HCT116 (cell line): ENCODE data around the gene GYPC. TPM values are rescaled to one million over a fixed set of nuclear protein-coding genes. Genes with fewer than 3 reads are reported as not detected.

Experiments
- ATAC-seq: fragments of 200-7000 bp; cut with Tn5 transposase; 2 replicates; pipeline ENCODE4 v1.9.1; 2020; ENCODE audit warnings: mild to moderate bottlenecking, moderate library complexity
- BruUV-seq: library from RNA; stranded (reverse); fragments of 400-500 nt; replicated peaks from 2 replicates; lab custom pipeline; 2021; lab: Mats Ljungman, UMichigan
- CTCF ChIA-PET: fragments of 300-600 bp; sonication (Branson Sonifier 250); formaldehyde crosslinking; loops from one replicate; lab custom pipeline; 2021; ENCODE audit warnings: antibody characterized with exemption; lab: Charles Lee
- POLR2A ChIA-PET: fragments of 300-600, 350-600 bp; sonication (Branson Sonifier 250); formaldehyde crosslinking; loops from one replicate; lab custom pipeline; 2021; ENCODE audit warnings: antibody characterized with exemption; lab: Charles Lee
- RAD21 ChIA-PET, 2 experiments: fragments of 300-600 bp; sonication (Branson Sonifier 250); formaldehyde crosslinking; loops; one replicate each; lab custom pipeline; 2023; ENCODE audit warnings: low total read pairs in 2 of 2; ENCODE audit not compliant: uncharacterized antibody in 2 of 2, unreplicated experiment in 2 of 2, low non-redundant PET in 1 of 2; lab: Charles Lee
- DNase-seq: peaks from one replicate; pipeline ENCODE4 v3.0.0-alpha.2; 2010; ENCODE audit warnings: low read depth, low spot score
- H2AFZ ChIP-seq: fragments of 200-600 bp; shearing (Covaris generic), sonication (generic); 2 replicates; pipeline ENCODE4 v1.6.1; 2017; ENCODE audit warnings: low read depth, mixed run types, mixed read lengths, antibody characterized with exemption, low read length; ENCODE audit not compliant: poor library complexity, severe bottlenecking
- H3K27ac ChIP-seq: 2 replicates; pipeline ENCODE4 v1.5.1; 2012; ENCODE audit warnings: low read depth, low read length
- H3K27me3 ChIP-seq: fragments of 200-600 bp; sonication (generic); 2 replicates; pipeline ENCODE4 v1.6.1; 2016; ENCODE audit warnings: mixed run types, low read length, mixed read lengths; ENCODE audit not compliant: insufficient read depth
- H3K36me3 ChIP-seq, 2 experiments: fragments of 200-500 bp in 1 of 2; fragments of 200-600 bp in 1 of 2; sonication (Bioruptor generic) in 1 of 2; sonication (generic) in 1 of 2; 2 replicates each; pipeline versions ENCODE4 v1.5.1 to v1.6.1; 2014 to 2016; ENCODE audit warnings: low read length in 2 of 2, inconsistent platforms in 1 of 2, mixed read lengths in 1 of 2, mixed run types in 1 of 2; ENCODE audit not compliant: insufficient read depth in 2 of 2, control insufficient read depth in 1 of 2
- H3K4me1 ChIP-seq, 2 experiments: fragments of 200-600 bp in 1 of 2; sonication (generic) in 1 of 2; 2 replicates each; pipeline versions ENCODE4 v1.5.1 to v1.6.1; 2012 to 2017; ENCODE audit warnings: low read length in 2 of 2, inconsistent platforms in 1 of 2, mild to moderate bottlenecking in 1 of 2, mixed read lengths in 1 of 2, mixed run types in 1 of 2, moderate library complexity in 1 of 2; ENCODE audit not compliant: insufficient read depth in 2 of 2, control insufficient read depth in 1 of 2
- H3K4me2 ChIP-seq: fragments of 200-600 bp; sonication (generic); 2 replicates; pipeline ENCODE4 v1.6.1; 2017; ENCODE audit warnings: mixed run types, low read length, mixed read lengths
- H3K4me3 ChIP-seq, 2 experiments: fragments of 200-600 bp in 1 of 2; sonication (generic) in 1 of 2; replicated peaks in 1 of 2; 2 replicates each; pipeline ENCODE4 v1.5.1; 2011 to 2016; ENCODE audit warnings: low read length in 2 of 2, control low read depth in 1 of 2, low read depth in 1 of 2, mild to moderate bottlenecking in 1 of 2, mixed read lengths in 1 of 2, mixed run types in 1 of 2
- H3K79me2 ChIP-seq: fragments of 200-600 bp; sonication (generic); 2 replicates; pipeline ENCODE4 v1.6.1; 2017; ENCODE audit warnings: mild to moderate bottlenecking, mixed run types, low read length, moderate library complexity, mixed read lengths; ENCODE audit not compliant: insufficient read depth
- H3K9ac ChIP-seq: fragments of 200-600 bp; sonication (generic); 2 replicates; pipeline ENCODE4 v1.6.1; 2016; ENCODE audit warnings: low read length, mixed read lengths
- H3K9me2 ChIP-seq: fragments of 200-600 bp; sonication (generic), shearing (Covaris generic); 2 replicates; pipeline ENCODE4 v1.6.1; 2017; ENCODE audit warnings: mixed run types, mild to moderate bottlenecking, moderate library complexity; ENCODE audit not compliant: insufficient read depth
- H3K9me3 ChIP-seq, 2 experiments: fragments of 200-500 bp in 1 of 2; fragments of 200-600 bp in 1 of 2; sonication (Bioruptor generic) in 1 of 2; sonication (generic) in 1 of 2; 2 replicates each; pipeline ENCODE4 v1.6.1; 2014 to 2017; ENCODE audit warnings: low read length in 2 of 2, mixed read lengths in 2 of 2, inconsistent platforms in 1 of 2, low read depth in 1 of 2, mild to moderate bottlenecking in 1 of 2, mixed run types in 1 of 2, moderate library complexity in 1 of 2; ENCODE audit not compliant: control insufficient read depth in 1 of 2, insufficient read depth in 1 of 2
- H4K20me1 ChIP-seq: fragments of 200-600 bp; sonication (generic), shearing (Covaris generic); 2 replicates; pipeline ENCODE4 v1.6.1; 2017; ENCODE audit warnings: mixed run types, mild to moderate bottlenecking, moderate library complexity; ENCODE audit not compliant: insufficient read depth
- CEBPB ChIP-seq: IDR thresholded peaks from 2 replicates; pipeline ENCODE4 v1.6.1; 2012; ENCODE audit warnings: low read depth
- EGR1 ChIP-seq: IDR thresholded peaks from 2 replicates; pipeline ENCODE4 v1.6.1; 2012; ENCODE audit warnings: low read depth
- EZH2 ChIP-seq: fragments of 200-600 bp; sonication (generic); IDR thresholded peaks from 2 replicates; pipeline ENCODE4 v1.6.1; 2017; ENCODE audit warnings: antibody characterized with exemption, mixed run types
- FOSL1 ChIP-seq: IDR thresholded peaks from 2 replicates; pipeline ENCODE4 v1.6.1; 2012; ENCODE audit warnings: low read depth
- SRF ChIP-seq: IDR thresholded peaks from 2 replicates; pipeline ENCODE4 v1.6.1; 2012; ENCODE audit warnings: low read depth
- ZBTB33 ChIP-seq: IDR thresholded peaks from 2 replicates; pipeline ENCODE4 v1.6.1; 2011; ENCODE audit warnings: mild to moderate bottlenecking, low read length, moderate library complexity; ENCODE audit not compliant: insufficient replicate concordance; ENCODE audit errors: extremely low read depth
- ZNF274 ChIP-seq: fragments of 200-500 bp; sonication (Bioruptor generic); IDR thresholded peaks from 2 replicates; pipeline ENCODE4 v1.6.1; 2014; ENCODE audit warnings: mild to moderate bottlenecking, low read depth, low read length, inconsistent platforms
- intact Hi-C: fragments of 100-400 bp; cut with micrococcal nuclease; formaldehyde crosslinking; loops from 2 replicates; pipeline ENCODE4 v1.10.0; 2022
- total RNA-seq: library from RNA; stranded (reverse); gene quantifications from one replicate; pipeline ENCODE4 v1.2.1, GENCODE V29; 2021; ENCODE audit not compliant: unreplicated experiment
- TF ChIP-seq, protein P1 (sequence below): IDR thresholded peaks from 2 replicates; pipeline ENCODE4 v1.6.1; 2012; ENCODE audit warnings: low read depth
- TF ChIP-seq, protein P2 (sequence below): IDR thresholded peaks from 2 replicates; pipeline ENCODE4 v1.6.1; 2012
- TF ChIP-seq, protein P3 (sequence below), 3 experiments: fragments of 200-600 bp in 1 of 3; sonication (generic) in 1 of 3; IDR thresholded peaks in 2 of 3; conservative IDR thresholded peaks in 1 of 3; 2 replicates each; pipeline ENCODE4 v1.5.1; 2012 to 2017; ENCODE audit warnings: low read depth in 2 of 3, low read length in 2 of 3, antibody characterized with exemption in 1 of 3, borderline replicate concordance in 1 of 3, control low read depth in 1 of 3, mild to moderate bottlenecking in 1 of 3, mixed read lengths in 1 of 3, mixed run types in 1 of 3, moderate library complexity in 1 of 3; ENCODE audit not compliant: insufficient read depth in 1 of 3

GYPC gene
- total RNA-seq, 1 experiment from 2014 or later, result 0.66 TPM

DNA sequence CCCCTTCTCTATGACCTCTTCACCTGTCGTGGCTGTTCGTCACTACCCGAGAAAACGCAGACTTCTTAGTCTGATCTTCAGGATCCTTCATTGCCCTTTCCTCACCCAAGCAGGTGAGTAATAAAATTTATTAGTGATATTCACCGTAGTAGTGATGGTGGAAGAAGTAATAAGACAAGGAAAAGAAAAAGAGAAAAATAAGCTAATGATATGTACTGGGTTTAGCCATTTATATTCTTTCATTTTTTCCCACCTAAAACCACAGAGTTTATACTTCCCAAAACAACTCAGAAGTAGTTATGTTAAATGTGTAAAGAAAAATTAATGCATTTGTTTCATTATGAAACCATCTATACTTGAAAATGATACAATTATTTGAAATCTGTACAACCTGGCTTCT lies 19.7 kb downstream of the GYPC start:
- Histone ChIP-seq H3K79me2 (no peaks in the 10 kb centered on the region), H3K36me3 (no peaks in the 10 kb centered on the region), H3K9ac (no peak overlapping the region), H3K9me2 (no peaks in the 10 kb centered on the region)
- no TSS peak for BruUV-seq
- TF ChIP-seq ZBTB33 (no peak), CEBPB (no peak), FOSL1 (no peak), EGR1 (no peak), EZH2 (no peak), SRF (no peak), ZNF274 (no peak)
- TF ChIP-seq, protein P1, sequence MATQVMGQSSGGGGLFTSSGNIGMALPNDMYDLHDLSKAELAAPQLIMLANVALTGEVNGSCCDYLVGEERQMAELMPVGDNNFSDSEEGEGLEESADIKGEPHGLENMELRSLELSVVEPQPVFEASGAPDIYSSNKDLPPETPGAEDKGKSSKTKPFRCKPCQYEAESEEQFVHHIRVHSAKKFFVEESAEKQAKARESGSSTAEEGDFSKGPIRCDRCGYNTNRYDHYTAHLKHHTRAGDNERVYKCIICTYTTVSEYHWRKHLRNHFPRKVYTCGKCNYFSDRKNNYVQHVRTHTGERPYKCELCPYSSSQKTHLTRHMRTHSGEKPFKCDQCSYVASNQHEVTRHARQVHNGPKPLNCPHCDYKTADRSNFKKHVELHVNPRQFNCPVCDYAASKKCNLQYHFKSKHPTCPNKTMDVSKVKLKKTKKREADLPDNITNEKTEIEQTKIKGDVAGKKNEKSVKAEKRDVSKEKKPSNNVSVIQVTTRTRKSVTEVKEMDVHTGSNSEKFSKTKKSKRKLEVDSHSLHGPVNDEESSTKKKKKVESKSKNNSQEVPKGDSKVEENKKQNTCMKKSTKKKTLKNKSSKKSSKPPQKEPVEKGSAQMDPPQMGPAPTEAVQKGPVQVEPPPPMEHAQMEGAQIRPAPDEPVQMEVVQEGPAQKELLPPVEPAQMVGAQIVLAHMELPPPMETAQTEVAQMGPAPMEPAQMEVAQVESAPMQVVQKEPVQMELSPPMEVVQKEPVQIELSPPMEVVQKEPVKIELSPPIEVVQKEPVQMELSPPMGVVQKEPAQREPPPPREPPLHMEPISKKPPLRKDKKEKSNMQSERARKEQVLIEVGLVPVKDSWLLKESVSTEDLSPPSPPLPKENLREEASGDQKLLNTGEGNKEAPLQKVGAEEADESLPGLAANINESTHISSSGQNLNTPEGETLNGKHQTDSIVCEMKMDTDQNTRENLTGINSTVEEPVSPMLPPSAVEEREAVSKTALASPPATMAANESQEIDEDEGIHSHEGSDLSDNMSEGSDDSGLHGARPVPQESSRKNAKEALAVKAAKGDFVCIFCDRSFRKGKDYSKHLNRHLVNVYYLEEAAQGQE, result no peak
- TF ChIP-seq, protein P2, sequence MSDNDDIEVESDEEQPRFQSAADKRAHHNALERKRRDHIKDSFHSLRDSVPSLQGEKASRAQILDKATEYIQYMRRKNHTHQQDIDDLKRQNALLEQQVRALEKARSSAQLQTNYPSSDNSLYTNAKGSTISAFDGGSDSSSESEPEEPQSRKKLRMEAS, result no peak
- TF ChIP-seq, protein P3, sequence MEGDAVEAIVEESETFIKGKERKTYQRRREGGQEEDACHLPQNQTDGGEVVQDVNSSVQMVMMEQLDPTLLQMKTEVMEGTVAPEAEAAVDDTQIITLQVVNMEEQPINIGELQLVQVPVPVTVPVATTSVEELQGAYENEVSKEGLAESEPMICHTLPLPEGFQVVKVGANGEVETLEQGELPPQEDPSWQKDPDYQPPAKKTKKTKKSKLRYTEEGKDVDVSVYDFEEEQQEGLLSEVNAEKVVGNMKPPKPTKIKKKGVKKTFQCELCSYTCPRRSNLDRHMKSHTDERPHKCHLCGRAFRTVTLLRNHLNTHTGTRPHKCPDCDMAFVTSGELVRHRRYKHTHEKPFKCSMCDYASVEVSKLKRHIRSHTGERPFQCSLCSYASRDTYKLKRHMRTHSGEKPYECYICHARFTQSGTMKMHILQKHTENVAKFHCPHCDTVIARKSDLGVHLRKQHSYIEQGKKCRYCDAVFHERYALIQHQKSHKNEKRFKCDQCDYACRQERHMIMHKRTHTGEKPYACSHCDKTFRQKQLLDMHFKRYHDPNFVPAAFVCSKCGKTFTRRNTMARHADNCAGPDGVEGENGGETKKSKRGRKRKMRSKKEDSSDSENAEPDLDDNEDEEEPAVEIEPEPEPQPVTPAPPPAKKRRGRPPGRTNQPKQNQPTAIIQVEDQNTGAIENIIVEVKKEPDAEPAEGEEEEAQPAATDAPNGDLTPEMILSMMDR (IDR thresholded peaks at IDR 0.05 in 2 of 3, conservative IDR thresholded peaks at IDR 0.05 in 1 of 3; ENCODE audit: borderline replicate concordance in 1 of 3, insufficient read depth in 1 of 3, low read depth in 2 of 3, low read length in 2 of 3), result no peak
- TF ChIP-seq, all 23 proteins: peak for 0
- DNase-seq, result no peak
- intact Hi-C loops, result no loop called here
- no peak overlapping the region for H2AFZ ChIP-seq
- no peak overlapping the region for H3K4me3 ChIP-seq
- no peak overlapping the region for H3K4me2 ChIP-seq
- ChIA-PET POLR2A (no interaction called here), RAD21 (no interaction called here), CTCF (no interaction called here)
- no peak for ATAC-seq
- no peaks in the 10 kb centered on the region for H3K27me3 ChIP-seq
- H4K20me1 ChIP-seq, result no peaks in the 10 kb centered on the region
- no peaks in the 10 kb centered on the region for H3K4me1 ChIP-seq
- no peak overlapping the region for H3K27ac ChIP-seq
- peaks cover 7 to 8% of the 10 kb centered on the region in 2 experiments; a peak in 1 of 4 replicates for H3K9me3 ChIP-seq
